ENCODE data around the gene CLHC1. TPM values are rescaled to one million over a fixed set of nuclear protein-coding genes. Genes with fewer than 3 reads are reported as not detected.

The CLHC1 gene
- total and polyA plus RNA-seq, 2 of the 8 experiments (the other 6 are each of a cell fraction or from before 2014, with no cell fraction given), result 2.6 to 10.8 TPM

GRCh38 chr2:55165626-55166025, 66.5 kb downstream of the CLHC1 start:
- ChIA-PET POLR2A (ENCODE audit: partially characterized antibody) (no interaction called here), CTCF (ENCODE audit: partially characterized antibody) (interaction anchor here (0.9 to 4.6 kb wide), 8 partner anchors 8 to 327 kb away, joined by 3 to 15 read pairs (median 4); partner anchors contain the start of gene RTN4)
- WGBS, 2 experiments (ENCODE audit: extremely low coverage in 1 of 2, insufficient coverage in 1 of 2, insufficient read length in 1 of 2, insufficient replicate concordance in 2 of 2, low coverage in 1 of 2, low lambda C conversion rate in 2 of 2, missing lambda C conversion rate in 1 of 2), result 93% methylated on average over 1 of the region's 1 CpG; no CpG with 5 or more reads in 1 of the 2 experiments
- Histone ChIP-seq H3K23me2 (ENCODE audit: low read depth, low read length) (no peaks in the 10 kb centered on the region), H2BK12ac (ENCODE audit: low read depth, low read length) (no peak overlapping the region), H4K91ac (replicated peaks; ENCODE audit: insufficient read length, low read length) (no peak overlapping the region), H4K8ac (ENCODE audit: extremely low read depth, insufficient read depth, low read length) (no peak overlapping the region), H2BK20ac (ENCODE audit: low read length) (no peak overlapping the region), H3K56ac (replicated peaks; ENCODE audit: insufficient read length, low read depth, low read length) (no peak overlapping the region), H3K36me3 (ENCODE audit: control insufficient read depth in 2 of 4, insufficient read depth in 4 of 4, low read length in 3 of 4) (no peaks in the 10 kb centered on the region), H3K9me3 (ENCODE audit: insufficient read depth in 2 of 2, low read depth in 1 of 2, low read length in 1 of 2) (no peaks in the 10 kb centered on the region), H3K27me3 (replicated peaks in 1 of 4; ENCODE audit: control insufficient read depth in 3 of 4, extremely low read depth in 1 of 4, insufficient read depth in 3 of 4, low read length in 3 of 4) (no peaks in the 10 kb centered on the region), H3K4me1 (replicated peaks in 1 of 4; ENCODE audit: control insufficient read depth in 3 of 4, insufficient read depth in 4 of 4, low read length in 3 of 4) (peaks cover 0 to 19% (median 8%) of the 10 kb centered on the region in 4 experiments; a peak in 4 of 7 replicates), H3K14ac (ENCODE audit: insufficient read length) (no peak overlapping the region), H3K4me3 (ENCODE audit: extremely low read depth in 1 of 4, insufficient read depth in 2 of 4, low read depth in 3 of 4, low read length in 4 of 4) (no peak overlapping the region), H3K79me2 (ENCODE audit: control insufficient read depth in 1 of 2, insufficient read depth in 2 of 2, low read length in 2 of 2) (no peaks in the 10 kb centered on the region), H3K27ac (ENCODE audit: low read depth, low read length) (no peak overlapping the region), H3K23ac (ENCODE audit: insufficient read length) (no peak overlapping the region), H3K4me2 (ENCODE audit: insufficient read depth in 1 of 2, low read depth in 2 of 2, low read length in 2 of 2) (no peak overlapping the region), H2BK120ac (replicated peaks; ENCODE audit: low read depth, low read length) (no peak overlapping the region), H2AFZ (ENCODE audit: low read length) (no peak overlapping the region), H2AK5ac (ENCODE audit: low read depth, low read length) (no peak overlapping the region), H4K5ac (ENCODE audit: insufficient read length, low read depth, low read length) (no peak overlapping the region), H3K18ac (ENCODE audit: extremely low read depth, low read length) (no peak overlapping the region), H3K79me1 (ENCODE audit: low read depth, low read length) (no peaks in the 10 kb centered on the region), H4K20me1 (replicated peaks in 1 of 2; ENCODE audit: control insufficient read depth in 1 of 2, insufficient read depth in 2 of 2, low read length in 2 of 2) (no peaks in the 10 kb centered on the region), H3K4ac (replicated peaks; ENCODE audit: insufficient read length, low read depth, low read length) (no peak overlapping the region), H2BK5ac (ENCODE audit: low read depth, low read length) (no peak overlapping the region), H2BK15ac (ENCODE audit: low read length) (no peak overlapping the region), H3K9ac (replicated peaks in 1 of 4; ENCODE audit: extremely low read depth in 1 of 4, low read depth in 3 of 4, low read length in 3 of 4) (no peak overlapping the region)
- FAIRE-seq (no peak), DNase-seq (ENCODE audit: low read depth in 1 of 2, low spot score in 2 of 2) (no peak)
- no peak for TF ChIP-seq CTBP2 (IDR thresholded peaks at IDR 0.05; ENCODE audit: borderline replicate concordance, insufficient read depth, insufficient read length, low read length)
- no peak for TF ChIP-seq TAF1 (IDR thresholded peaks at IDR 0.05; ENCODE audit: low read depth, low read length)
- TF ChIP-seq CHD1 (IDR thresholded peaks at IDR 0.05; ENCODE audit: low read depth, low read length), result no peak
- TF ChIP-seq SP4 (IDR thresholded peaks at IDR 0.05; ENCODE audit: low read length), result no peak
- TF ChIP-seq SIRT6 (IDR thresholded peaks at IDR 0.05; ENCODE audit: low read length), result no peak
- TF ChIP-seq GABPA (IDR thresholded peaks at IDR 0.05; ENCODE audit: borderline replicate concordance, insufficient read depth, low read length), result no peak
- TF ChIP-seq YY1 (IDR thresholded peaks at IDR 0.05; ENCODE audit: low read depth, low read length), result no peak
- no peak for TF ChIP-seq CREB1 (IDR thresholded peaks at IDR 0.05)
- TF ChIP-seq SIX5 (IDR thresholded peaks at IDR 0.05; ENCODE audit: low read depth, low read length), result no peak
